Measurements from ENCODE around the gene CRACDL.

DNA sequence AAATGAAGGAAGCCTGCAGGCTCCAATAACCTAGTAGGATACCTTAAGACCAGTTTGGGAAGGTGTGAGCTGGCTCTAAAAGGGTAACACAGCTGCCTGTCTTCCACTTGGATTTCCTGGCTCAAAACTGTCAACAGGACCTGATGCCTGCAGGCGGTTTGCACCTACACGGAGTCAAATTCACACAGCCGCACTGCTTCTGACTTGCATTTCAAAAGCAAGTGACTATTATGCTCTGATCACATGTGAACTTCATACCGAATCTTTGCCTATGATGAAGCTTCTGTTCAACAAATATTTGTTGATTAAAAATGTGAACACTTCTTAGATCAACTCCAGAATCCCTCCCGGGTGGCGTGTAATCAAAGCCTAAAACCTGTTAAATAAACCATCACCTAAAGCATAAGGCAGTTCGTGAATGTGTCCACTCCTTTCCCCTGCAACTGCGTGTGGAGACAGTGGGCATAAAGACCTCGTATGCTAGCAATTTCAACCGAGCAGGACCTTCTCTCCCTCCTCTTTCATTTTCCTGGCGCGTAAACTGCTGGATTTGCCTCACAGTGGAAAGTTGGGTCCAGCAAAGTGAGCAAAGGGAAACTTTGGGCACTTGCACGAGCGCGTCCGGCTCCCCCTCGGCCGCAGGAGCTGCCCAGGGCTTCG is 784 bp downstream of the CRACDL start:
- TF ChIP-seq POLR2A (IDR thresholded peaks at IDR 0.05; ENCODE audit: low read depth, low read length) (no peak), TAF1 (IDR thresholded peaks at IDR 0.05; ENCODE audit: borderline replicate concordance, low read depth, low read length) (no peak)

Measured in GM12892 (cell line).